Hematopoietic multipotent progenitor cell treated with erythropoietin and hydrocortisone succinate and interleukin-3 and kit ligand, for 15 days (in vitro differentiated cells): Measurements from ENCODE around the gene STK25.
"Not testable (repeated sequence)": the region's sequence is repeated elsewhere in the genome, so short reads cannot be mapped to it uniquely, and the experiment has no call there.

ENCODE experiments used
- DNase-seq: peaks from one replicate; pipeline ENCODE4 v3.0.0-alpha.2; 2015; ENCODE audit warnings: low spot score

STK25 gene

GRCh38 chr2:241463276-241464135 is 44.9 kb downstream of the STK25 start:
- no peak for DNase-seq

- DNase-seq: no peak
Observed at GRCh38 chr2:241461693-241462677, 46.4 kb downstream of the STK25 start.

- no peak for DNase-seq
Observed at GRCh38 chr2:241460631-241461030, 47.8 kb downstream of the STK25 start.

GRCh38 chr2:241459520-241459919 is 48.9 kb downstream of the STK25 start:
- DNase-seq: no peak

- no peak for DNase-seq
Observed at GRCh38 chr2:241458687-241459086, 49.7 kb downstream of the STK25 start.

- no peak for DNase-seq
Observed at GRCh38 chr2:241456546-241456945, 51.8 kb downstream of the STK25 start.

- DNase-seq: no peak
Observed at GRCh38 chr2:241454837-241455485, 53.4 kb downstream of the STK25 start.

- not testable (repeated sequence) for DNase-seq
Observed at GRCh38 chr2:241453919-241454318, 54.5 kb downstream of the STK25 start.

GRCh38 chr2:241451840-241452506 is 56.4 kb downstream of the STK25 start:
- DNase-seq: no peak

GRCh38 chr2:241450092-241450491 is 58.3 kb downstream of the STK25 start:
- DNase-seq: not testable (repeated sequence)

GRCh38 chr2:241445426-241445825 is 63.0 kb downstream of the STK25 start:
- DNase-seq: no peak

GRCh38 chr2:241443486-241444223 is 64.7 kb downstream of the STK25 start:
- DNase-seq: peak; percentile 13
